ENCODE data around the gene IFT22.
"Not testable (repeated sequence)": the region's sequence is repeated elsewhere in the genome, so short reads cannot be mapped to it uniquely, and the experiment has no call there.

The IFT22 gene

GRCh38 chr7:101308245-101309085, 13.1 kb downstream of the IFT22 start:
- DNase-seq (ENCODE audit: low read depth): no peak

GRCh38 chr7:101306307-101306706, 15.3 kb downstream of the IFT22 start:
- DNase-seq (ENCODE audit: low read depth): no peak

DNA sequence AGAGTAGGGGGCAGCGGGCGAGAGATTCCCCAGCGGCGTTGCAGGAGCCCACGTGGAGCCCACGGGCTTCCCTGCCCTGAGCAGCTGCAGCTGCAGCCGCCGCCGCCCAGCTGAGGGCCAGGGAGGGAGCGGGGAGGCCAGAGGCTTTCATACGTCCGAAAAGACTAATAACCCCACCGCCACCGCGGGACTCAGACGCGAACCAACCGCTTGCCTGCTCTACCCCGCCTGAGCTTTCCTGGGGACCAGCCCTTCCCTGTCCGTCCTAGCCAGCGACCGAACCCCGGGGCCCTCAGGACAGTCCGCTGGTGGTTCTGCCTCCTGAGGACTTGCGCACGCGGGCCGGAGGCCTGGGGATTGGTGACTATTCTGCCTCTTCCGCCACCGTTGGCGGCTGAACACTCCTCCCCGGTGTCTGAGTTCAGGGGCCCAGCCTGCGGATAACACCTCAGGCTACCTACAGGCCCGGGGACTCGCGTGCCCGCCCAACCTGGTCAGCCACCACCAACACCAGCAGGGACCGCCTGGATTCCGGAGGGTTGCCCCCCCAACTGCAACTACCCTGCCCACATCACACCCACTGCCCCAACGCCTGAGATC, 18.4 kb downstream of the IFT22 start:
- no peak for DNase-seq (ENCODE audit: low read depth)

GRCh38 chr7:101302641-101303101, 18.9 kb downstream of the IFT22 start:
- DNase-seq (ENCODE audit: low read depth): no peak

GRCh38 chr7:101300465-101301376, 20.9 kb downstream of the IFT22 start:
- DNase-seq (ENCODE audit: low read depth): no peak

GRCh38 chr7:101299511-101300464, 21.8 kb downstream of the IFT22 start:
- DNase-seq (ENCODE audit: low read depth): no peak

- DNase-seq (ENCODE audit: low read depth): no peak
Observed at GRCh38 chr7:101294832-101295121, 26.8 kb downstream of the IFT22 start.

DNA sequence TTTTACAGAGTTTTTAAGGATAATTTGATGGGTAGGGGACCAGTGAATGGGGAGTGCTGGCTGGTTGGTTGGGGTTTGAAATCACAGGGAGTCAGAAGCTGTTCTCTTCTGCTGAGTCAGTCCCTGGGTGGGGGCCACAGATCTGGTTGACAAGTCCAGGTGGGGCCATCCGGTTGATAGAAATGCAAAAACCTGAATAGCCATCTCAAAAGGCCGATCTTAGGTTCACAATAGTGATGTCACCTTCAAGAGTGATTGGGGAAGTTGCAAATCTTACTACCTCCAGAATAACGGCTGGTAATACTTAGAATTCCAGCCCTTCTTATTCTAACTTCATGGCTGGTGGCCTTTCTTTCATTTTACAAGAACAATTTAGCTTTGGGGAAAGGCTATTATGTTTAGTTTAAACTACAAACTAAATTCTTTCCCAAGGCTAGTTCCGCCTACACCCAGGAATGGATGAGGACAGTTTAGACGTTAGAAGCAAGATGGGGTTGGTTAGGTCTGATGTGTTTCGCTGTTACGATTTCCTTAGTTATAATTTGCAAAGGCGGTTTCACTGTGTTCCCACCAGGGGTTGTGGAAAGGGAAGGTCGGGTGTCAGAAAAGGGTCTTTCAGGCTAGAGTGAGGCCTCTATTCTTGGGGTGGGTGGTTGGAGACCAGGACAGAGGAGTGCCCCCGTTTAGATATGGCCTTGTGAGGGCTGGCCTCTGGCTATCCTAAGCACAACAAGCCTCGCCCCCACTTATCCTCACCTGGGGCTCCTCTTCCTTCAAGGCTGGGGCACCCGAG, 27.4 kb downstream of the IFT22 start:
- DNase-seq (ENCODE audit: low read depth): no peak

DNA sequence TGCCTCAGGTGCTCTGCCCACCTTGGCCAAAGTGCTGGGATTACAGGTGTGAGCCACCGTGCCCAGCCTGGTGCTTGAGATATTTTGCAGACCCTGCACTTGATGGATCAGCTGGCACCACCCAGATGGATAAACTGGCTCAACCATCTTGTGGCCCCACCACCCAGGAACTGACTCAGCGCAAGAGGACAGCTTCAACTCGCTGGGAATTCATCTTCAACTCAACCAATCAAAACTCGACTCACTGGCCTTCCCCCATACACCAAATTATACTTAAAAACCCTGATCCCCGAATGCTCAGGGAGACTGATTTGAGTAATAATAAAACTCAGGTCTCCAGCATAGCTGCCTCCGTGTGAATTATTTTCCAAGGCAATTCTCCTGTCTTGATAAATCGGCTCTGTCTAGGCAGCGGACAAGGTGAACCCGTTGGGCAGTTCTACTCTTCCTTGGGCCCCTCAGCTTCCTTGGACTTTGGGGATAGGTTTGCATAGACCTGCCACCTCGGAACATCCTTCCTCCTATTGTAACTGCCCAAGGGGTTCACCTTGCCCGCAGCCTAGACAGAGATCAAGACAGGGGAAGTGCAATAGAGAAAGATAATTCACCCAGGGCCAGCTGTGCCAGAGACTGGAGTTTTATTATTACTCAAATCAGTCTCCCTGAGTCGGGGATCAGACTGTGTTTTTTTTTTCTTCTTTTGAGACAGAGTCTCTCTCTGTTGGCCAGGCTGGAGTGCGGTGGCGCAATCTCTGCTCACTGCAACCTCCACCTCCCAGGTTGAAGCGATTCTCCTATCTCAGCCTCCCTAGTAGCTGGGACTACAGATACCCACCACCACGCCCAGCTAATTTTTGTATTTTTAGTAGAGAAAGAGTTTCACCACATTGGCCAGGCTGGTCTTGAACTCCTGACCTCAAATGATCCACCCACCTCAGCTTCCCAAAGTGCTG, 28.3 kb downstream of the IFT22 start:
- DNase-seq (ENCODE audit: low read depth): not testable (repeated sequence)

- DNase-seq (ENCODE audit: low read depth): not testable (repeated sequence)
Observed at GRCh38 chr7:101292566-101292965, 29.0 kb downstream of the IFT22 start.

DNA sequence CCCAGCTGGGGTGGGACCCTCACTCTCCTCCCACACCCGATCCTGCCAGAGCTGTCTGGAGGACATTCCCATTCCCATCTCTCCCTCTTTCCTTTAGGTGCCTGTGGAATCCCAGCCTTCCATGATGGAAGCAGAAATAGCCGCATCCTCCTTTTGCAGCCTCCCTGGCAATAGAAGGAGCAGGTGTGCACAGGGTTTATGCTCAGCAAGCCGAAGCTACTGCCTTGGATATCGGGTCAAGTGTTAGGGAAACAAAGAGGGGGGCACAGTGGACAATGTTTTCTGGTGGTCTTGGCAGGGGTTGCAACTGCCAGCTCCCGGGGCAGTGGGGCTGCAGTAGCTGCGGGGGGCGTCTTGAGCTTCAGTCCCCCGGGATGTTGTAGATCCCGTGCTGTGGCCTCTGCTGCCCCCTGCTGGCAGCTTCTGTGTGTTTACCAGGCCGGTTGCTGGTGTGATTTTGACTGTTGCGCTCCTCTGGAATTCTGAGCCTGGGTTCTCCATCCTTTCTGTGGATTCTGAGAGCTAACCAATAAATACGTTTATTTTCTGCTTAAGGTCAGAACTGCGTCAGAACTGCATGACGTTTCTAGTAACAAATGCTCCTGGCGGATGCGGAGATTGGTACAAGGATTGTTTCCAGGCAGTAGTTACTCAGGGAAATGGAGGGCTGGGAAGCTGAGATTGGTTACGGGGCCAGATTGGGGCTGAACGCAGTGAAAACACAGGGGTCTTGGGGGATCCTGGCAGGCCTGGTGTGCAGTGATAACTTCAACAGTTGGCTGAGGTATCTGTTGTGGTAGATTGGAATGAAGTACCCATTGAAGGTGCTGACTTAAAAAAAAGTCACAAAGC, 31.2 kb downstream of the IFT22 start:
- DNase-seq (ENCODE audit: low read depth): peak; percentile 45

- not testable (repeated sequence) for DNase-seq (ENCODE audit: low read depth)
Observed at GRCh38 chr7:101289687-101290086, 31.9 kb downstream of the IFT22 start.

DNA sequence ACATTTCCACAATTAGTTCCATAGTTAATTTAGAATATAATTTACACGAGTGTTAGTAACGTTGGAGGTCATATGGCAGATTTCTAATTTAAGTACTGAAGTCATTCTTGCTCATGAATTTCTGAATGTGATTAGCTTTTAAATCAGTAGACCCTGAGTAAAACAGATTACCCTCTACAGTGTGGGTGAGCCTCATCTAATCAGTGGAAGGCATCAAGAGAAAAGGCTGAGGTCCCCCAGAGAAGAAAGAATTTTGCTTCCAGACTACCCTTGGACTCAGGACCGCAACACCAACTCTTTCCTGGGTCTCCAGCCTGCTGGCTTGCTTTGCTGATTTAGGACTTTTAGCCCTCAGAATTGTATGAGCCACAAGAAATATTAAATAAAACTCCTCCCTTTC, 33.2 kb downstream of the IFT22 start:
- DNase-seq (ENCODE audit: low read depth): no peak

GRCh38 chr7:101287032-101287431, 34.6 kb downstream of the IFT22 start:
- DNase-seq (ENCODE audit: low read depth): no peak

DNA sequence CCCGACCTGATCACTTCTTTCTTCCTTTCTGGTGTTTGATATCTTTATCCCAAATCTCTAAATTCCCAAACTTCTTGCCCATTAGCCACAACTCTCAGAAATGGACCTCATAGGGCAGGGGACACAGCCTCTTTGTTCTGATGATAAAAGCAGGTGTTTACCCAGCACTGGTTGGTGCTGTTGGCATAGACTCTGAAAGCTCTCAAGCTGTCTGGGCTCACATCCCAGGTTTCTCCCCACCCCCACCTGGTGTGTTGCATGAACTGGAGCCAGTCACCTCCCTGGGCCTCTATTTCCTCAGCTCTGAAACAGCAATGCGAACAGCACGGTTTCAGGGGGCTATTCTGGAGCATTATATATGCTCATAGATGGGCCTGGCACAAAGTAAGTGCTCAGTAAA, 35.7 kb downstream of the IFT22 start:
- DNase-seq (ENCODE audit: low read depth): not testable (repeated sequence)

GRCh38 chr7:101285171-101285570, 36.4 kb downstream of the IFT22 start:
- DNase-seq (ENCODE audit: low read depth): no peak

- not testable (repeated sequence) for DNase-seq (ENCODE audit: low read depth)
Observed at GRCh38 chr7:101280912-101281311, 40.7 kb downstream of the IFT22 start.

- DNase-seq (ENCODE audit: low read depth): no peak
Observed at GRCh38 chr7:101278461-101279292, 42.9 kb downstream of the IFT22 start.
